SKM-1 treated with dmso at 0.1 percent for 144 hours (cell line): ENCODE data around the gene PEAK3.
"Not testable (repeated sequence)": the region's sequence is repeated elsewhere in the genome, so short reads cannot be mapped to it uniquely, and the experiment has no call there.

ENCODE experiments used
- DNase-seq: peaks from one replicate; lab custom pipeline; 2025; ENCODE audit not compliant: unreplicated experiment; lab: John Stamatoyannopoulos, UW

PEAK3 gene

GRCh38 chr19:2289714-2290435, 7.9 kb upstream of the PEAK3 start:
- peak; percentile 97 for DNase-seq

GRCh38 chr19:2288818-2289713, 7.1 kb upstream of the PEAK3 start:
- DNase-seq, result no peak

- DNase-seq, result peak; percentile 99
These were observed 6.4 kb upstream of the PEAK3 start for GRCh38 chr19:2288338-2288817.

- DNase-seq, result peak; percentile 21
These were observed 5.8 kb upstream of the PEAK3 start for GRCh38 chr19:2287585-2288337.

GRCh38 chr19:2286402-2287140, 4.6 kb upstream of the PEAK3 start:
- no peak for DNase-seq

- DNase-seq, result no peak
These were observed 2.0 kb upstream of the PEAK3 start for GRCh38 chr19:2283835-2284507.

- DNase-seq, result no peak
These were observed 875 bp upstream of the PEAK3 start for GRCh38 chr19:2282862-2283237.

GRCh38 chr19:2281265-2282061, 512 bp downstream of the PEAK3 start:
- DNase-seq, result not testable (repeated sequence)

- no peak for DNase-seq
These were observed 1.2 kb downstream of the PEAK3 start for GRCh38 chr19:2280633-2281264.

- DNase-seq, result no peak
These were observed 3.4 kb downstream of the PEAK3 start for GRCh38 chr19:2278459-2279158.

- DNase-seq, result no peak
These were observed 4.8 kb downstream of the PEAK3 start for GRCh38 chr19:2277138-2277537.

- no peak for DNase-seq
These were observed 5.5 kb downstream of the PEAK3 start for GRCh38 chr19:2276429-2276986.

- no peak for DNase-seq
These were observed 6.2 kb downstream of the PEAK3 start for GRCh38 chr19:2275588-2276428.

GRCh38 chr19:2274931-2275535, 6.9 kb downstream of the PEAK3 start:
- DNase-seq, result peak; percentile 37

- DNase-seq, result no peak
These were observed 7.7 kb downstream of the PEAK3 start for GRCh38 chr19:2274185-2274711.
